NCI-H1436 (cell line): ENCODE data around the gene PSMC1.

ENCODE experiments used
- DNase-seq: peaks from one replicate; lab custom pipeline; 2025; lab: John Stamatoyannopoulos, UW

The PSMC1 gene

DNA sequence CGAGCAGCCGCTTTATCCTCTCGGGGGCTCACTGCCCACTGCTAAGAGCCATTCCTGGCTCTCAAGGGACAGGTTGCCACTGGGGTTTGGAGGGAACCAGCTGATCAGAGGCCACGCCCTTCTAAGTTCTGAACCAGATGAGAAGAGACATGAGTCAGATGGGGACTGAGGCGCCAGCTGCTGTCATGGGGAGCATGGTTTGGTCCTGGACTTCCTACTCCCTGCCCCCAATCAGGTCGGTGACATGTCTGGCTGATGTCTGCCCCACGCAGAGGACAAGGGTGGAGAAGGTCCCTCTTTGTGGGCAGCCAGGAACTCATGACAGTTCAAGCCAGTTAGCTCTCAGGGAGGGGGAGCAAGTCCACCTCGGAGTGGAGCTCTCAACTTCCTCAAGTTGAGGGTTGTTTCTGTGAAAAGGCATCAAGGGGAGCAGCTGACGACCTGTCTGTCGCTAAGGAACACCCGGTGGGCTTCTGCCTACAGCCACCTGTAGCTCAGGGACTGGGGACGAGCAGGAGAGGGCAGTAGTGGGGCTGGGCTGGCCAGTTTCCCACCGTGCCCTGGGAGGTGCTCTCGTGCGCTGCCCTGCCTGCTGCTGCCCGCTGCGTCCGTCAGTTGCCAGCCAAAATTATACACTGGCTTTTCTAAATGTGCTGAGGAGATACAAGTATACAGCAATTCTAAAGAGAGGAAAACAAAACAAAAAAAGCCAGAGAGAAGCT is 20.5 kb downstream of the PSMC1 start:
- DNase-seq, result no peak

- DNase-seq, result no peak
These were observed 21.3 kb downstream of the PSMC1 start for GRCh38 chr14:90277581-90278198.

- no peak for DNase-seq
These were observed 22.1 kb downstream of the PSMC1 start for GRCh38 chr14:90278199-90279175.

DNA sequence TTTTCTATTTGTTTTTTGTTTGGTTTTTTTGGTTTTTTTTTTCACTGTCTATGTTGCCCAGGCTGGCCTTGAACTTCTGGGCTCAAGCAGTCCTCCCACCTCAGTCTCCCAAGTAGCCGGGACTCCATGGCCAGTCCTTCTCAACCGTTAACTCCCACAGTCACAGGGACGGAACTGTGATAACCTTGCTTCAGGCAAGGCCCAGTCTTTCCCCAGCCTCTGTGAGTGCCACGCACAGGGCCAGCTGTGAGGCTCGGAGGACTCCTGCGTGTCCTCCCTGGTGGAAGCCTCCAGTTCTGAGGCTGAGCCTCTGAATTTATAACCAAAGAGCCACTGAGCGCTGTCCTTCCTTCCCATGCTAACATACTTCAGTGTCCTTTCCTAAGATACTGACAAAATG is 23.7 kb downstream of the PSMC1 start:
- DNase-seq, result no peak

DNA sequence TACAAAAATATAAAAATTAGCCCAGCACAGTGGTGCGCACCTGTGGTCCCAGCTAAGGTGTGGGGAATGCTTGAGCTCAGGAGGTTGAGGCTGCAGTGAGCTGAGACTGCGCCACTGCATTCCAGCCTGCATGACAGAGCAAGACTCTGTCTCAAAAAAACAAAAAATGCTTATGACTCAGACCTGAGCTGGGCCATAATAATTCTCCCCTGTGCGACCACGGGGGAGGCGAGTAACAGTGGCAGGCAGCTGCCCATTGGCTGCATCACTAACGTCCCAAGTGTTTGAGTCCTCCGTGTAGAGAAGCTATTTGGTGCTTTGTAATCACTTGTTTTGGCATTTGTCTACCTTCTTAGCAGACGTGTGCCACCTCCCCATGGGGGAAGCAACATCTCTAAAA is 24.9 kb downstream of the PSMC1 start:
- DNase-seq, result no peak

DNA sequence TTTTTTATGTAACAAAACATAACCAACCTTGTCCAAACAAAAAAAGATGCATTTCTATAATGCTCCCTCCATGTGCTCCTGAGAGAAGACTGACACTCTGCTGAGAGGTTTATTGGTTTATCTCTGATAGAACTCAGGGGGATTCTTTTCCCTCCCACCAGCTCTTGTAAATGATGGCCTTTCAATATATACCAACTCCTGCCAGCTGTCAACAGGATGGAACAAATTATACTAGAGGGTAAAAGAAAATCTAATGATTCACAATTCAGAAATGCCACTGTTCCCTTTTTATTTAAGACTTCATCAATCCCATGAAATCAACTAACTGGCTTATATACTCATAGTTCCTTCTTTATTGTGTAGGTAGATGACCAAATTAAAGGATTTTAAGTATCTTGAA is 25.4 kb downstream of the PSMC1 start:
- no peak for DNase-seq

GRCh38 chr14:90287791-90288190 is 31.4 kb downstream of the PSMC1 start:
- no peak for DNase-seq

DNA sequence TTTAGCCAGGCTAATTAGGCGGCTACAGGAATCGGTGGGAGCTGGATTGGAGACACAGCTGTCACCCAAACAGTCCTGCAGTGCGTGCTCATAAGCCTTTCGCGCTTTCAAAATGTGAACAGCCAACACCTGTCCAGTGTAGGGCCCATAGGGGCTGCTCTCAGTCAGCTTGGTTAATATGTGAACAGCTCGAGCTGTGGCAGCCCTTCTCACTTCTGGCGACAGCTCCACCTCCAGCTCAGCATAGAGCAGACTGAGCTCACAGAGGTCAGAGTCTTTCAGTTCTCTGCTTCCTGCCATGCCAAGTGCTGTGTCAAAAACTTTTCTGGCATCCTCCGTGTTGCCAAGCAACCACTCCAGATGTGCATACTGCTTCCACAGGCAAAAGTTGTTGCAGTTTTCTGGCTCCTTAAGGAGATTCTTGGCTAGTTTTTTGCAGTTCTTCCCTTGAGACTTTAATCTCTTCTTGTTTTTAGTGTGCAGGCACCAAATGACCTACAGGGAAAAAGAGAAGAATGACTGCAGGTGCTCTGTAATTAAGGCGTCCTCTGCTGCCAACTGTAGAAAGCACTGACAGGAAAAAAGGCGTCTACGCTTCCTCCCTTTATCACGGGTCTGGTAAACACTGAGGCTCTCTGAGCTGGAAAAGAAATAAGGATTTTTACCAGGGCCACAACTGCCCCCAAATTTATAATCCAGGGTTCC is 32.5 kb downstream of the PSMC1 start:
- DNase-seq, result no peak

DNA sequence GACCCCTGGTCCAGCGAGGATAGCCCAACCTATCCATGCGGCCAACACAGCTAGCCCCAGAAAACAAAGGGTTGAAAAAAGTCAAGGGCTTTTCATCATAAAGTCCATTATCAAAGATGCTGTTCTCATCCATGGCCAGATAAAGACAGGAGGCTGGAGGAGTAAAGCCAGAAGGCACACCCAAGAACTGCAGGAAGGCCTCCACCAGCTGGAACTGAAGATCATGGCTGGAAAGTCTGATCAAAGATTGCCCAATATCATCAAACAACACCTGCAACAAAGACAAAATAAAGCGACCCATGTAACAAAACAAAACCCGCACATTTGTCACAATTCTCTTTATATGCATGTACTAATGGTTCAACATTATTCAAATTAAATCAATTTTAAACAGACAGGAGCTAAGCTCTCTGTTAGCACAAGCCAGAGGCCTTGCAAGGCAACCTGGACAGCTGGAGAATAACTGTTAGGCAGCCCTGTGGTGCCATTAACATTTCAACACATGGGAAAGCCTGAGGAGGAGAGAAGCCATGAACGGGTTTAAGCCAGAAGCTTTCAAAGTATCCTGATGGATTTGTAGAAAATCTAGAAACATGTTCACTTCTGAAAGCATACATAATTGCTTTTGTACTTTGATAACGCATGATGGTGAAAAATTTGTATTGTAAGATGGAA is 34.1 kb downstream of the PSMC1 start:
- DNase-seq, result no peak

DNA sequence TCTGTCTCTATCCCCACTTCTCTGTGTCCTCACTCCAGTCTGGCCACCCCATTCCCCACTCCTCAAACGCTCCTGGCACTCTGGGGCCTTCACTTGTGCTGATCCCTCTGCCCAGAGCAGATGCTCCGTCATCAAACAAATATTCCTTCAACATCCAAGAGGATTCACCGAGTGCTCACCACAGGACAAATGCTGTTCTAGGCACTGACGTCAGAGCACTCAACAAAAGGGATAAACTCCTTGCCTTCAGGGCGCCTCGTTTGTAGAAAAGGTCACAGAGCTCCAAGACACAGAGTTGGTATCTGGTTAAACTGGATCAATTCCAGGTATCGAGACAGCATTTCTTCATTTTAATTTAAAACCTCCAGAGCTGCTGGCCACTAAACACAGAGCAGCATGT is 35.3 kb downstream of the PSMC1 start:
- no peak for DNase-seq

DNA sequence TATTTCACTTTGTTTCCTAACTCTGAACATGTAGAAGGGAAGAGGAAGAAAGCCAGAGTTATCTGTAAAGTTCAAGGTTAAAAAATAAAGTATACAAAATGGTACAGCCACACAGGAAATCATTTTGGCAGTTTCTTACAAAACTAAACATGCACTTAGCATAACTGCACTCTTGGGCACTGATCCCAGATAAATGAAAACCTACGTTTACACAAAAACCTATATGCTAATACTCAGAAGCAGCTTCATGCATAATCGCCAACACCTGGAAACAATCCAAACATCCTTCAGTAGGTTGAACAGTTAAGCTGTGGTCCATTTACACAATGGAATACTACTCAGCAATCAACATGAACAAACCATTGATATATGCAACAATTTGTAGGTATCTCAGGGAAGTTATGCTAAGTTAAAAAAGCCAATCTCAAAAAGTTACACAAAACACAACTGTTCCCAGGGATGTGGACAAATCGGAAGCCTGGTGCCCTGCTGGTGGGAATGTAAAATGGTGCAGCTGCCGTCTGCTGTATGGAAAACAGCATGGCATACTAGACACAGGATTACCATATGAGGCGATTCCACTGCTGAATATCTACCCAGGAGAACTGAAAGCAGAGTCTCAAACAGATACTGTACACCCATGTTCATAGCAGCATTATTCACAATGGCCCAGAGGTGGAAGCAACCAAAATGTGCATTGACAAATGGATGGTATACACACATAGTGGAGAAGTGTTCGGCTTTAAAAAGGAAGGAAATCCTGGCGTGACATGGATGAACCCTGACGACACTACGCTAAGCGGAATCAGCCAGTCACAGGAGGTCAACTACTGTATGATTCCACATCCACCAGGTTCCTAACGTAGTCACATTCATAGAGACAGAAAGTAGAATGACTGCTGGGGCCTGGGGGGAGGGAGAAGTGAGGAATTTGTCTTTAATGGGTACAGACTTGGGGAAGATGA is 37.7 kb downstream of the PSMC1 start:
- DNase-seq, result no peak

- no peak for DNase-seq
These were observed 38.5 kb downstream of the PSMC1 start for GRCh38 chr14:90294872-90295271.

DNA sequence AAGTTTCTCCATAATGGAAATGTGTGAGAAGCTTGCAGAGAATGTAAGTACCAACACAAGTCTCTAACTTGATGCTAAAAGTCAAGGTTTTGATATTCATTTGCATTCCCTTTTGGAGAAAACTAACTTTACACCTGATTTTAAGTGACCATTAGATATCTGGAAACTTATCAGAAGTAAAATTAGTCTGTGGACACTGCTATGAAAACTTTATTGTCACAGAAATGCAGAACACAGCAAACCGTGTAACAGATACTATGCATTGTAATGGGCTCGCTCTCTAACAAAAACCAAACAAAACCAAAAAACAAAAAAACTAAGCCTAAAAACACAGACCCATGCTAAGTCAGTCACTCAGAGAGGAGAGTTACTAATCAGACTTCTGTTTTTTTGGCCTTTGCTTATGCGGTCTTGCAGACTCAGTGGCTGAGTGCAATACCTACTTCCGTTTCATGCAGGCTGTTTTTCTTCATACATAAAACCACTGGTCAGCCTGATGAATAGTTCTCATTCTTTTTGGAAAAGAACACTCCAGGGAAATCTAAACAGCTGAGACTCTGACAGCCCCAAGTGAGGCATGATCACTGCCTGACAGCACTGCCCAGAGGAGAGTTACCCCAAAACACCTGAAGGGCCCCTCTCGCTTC is 39.6 kb downstream of the PSMC1 start:
- no peak for DNase-seq

DNA sequence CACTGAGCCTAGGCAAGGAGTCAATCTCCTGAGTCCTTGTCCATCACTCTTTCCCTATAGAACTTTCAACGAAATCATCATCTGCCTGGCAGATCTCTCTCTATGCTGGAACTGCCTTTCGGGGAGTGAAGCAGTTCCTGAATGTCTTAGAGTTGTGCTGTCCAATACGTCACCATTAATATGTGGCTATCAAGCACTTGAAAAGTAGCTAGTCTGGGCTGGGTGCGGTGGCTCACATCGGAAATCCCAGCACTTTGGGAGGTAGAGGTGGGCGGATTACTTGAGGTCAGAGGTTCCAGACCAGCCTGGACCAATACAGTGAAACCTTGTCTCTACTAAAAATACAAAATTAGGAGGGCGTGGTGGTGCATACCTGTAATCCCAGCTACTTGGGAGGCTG is 40.3 kb downstream of the PSMC1 start:
- no peak for DNase-seq

DNA sequence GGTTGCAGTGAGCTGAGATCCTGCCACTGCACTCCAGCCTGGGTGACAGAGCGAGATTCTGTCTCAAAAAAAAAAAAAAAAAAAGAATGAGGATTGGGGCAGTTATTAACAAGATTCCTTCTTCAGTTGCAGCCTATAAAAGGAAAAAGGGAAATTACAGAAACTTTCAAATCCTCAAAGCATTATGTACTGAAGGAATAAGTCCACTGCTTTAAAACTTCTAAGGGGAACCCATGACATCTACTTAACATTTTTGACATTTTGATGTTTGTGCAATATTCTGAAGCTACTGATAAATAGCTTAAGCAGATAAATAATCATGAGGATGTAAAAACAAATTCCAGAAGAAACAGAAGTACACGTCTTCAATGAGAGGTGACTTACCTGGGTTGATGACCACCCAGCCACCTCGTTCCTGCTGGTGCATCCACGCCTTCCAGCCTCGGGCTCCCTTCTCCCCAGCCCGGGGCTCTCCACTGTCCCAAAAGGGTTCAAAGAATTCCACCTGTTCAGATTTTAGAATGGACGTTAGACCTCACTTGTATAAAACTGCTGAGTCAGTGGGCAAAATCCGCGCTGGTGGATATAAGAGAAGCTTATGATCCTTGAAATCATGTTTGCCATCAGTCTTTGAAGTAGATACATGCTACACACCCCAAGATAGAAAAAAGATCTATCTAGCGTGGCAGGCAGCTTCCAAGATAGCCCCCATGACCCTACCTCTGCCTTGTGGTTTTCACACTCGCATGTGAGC is 41.7 kb downstream of the PSMC1 start:
- DNase-seq, result no peak

- DNase-seq, result no peak
These were observed 43.1 kb downstream of the PSMC1 start for GRCh38 chr14:90299408-90299807.

DNA sequence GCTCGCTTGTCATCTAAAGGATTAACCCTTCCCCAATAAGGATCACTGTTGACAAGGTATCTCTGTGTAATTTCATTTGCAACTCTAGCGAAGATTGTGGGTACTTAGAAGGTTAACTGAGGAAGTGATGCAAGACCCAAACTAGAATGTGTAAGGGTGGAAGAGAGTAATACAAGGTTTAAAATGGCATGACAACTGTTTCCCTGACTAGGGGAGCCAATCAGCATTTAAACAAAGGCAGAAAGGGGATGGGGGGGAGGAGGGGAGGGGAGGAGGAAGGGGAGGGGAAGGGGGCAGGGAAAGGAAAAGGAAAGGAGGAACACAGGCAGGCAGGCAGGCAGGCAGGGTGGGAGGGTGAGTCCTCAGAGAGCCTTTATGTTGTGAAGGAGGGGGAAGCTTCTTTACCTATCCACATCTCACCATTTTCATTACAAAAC is 44.3 kb downstream of the PSMC1 start:
- no peak for DNase-seq

DNA sequence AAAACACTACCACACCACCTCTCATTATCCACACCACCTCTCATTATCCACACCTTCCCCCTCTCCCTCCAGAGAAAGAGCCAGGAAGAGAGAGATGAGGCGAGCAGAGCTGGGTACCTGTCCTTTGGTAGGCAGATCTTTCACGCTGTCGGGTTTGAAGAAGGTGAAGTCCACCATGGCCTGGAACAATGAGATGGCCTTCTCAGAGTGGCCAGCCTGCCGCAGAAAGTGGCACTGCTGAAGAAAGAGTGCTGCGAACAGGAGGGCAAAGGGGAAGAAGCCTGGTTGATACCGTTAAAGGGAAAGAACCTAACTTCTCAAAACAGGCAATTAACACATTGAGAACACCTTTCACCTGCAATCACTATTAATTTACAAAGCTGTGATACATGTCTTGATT is 44.8 kb downstream of the PSMC1 start:
- DNase-seq, result no peak

DNA sequence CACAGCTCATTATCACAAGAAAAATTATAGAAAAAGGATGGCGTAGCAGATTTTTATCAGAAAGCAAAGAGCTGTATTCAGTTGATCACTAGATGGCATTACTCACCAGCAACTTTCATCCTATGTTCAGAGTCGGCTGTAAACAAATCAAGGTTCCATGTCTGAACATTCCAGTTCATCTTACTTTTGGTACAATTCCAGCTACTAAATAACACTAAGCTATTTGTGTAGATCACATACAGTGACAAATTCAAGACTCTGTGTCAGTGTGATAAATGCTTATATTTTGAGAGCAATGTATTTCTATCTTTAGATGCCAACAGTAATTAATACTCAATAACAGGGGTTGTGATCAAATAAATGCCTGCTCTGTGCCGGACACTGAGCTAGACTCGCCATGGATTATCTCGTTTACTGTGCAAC is 45.3 kb downstream of the PSMC1 start:
- no peak for DNase-seq
